ENCODE results near the gene RAMP1. TPM values are rescaled to one million over a fixed set of nuclear protein-coding genes. Genes with fewer than 3 reads are reported as not detected.

RAMP1 gene
- total and polyA plus RNA-seq, 8 donors, result 53.3 to 87.6 (median 61.7) TPM

DNA sequence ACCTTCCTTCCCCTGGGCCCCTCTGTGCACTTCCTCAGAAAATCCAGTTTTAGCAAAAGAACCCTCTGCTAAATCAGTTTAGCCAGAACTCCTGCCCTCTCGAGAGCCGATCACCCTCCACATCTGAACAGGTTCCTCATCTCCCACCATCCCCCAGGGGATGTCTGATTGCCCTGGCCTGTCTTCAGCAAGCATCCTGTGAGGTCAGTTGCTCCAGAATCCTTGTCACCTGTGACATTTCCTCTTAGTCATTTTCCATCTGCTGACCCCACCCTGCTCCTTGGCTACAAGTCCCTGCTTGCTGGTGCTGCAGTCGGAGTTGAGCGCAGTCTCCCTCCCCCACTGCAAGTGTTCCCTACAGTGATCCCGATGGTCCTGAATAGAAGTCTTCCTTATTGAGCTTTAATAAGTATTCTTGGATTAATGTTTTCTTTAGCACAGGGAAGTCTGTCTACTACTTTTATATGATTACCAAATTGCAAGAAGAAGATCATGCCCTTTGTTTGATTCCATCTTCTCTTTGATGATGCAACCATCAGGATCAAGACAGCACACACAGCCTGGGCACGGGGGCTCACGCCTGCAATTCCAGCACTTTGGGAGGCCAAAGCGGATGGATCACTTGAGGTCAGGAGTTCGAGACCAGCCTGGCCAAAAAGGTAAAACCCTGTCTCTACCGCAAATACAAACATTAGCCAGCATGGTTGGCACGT lies 76.5 kb downstream of the RAMP1 start:
- Histone ChIP-seq H3K9me3 (no peaks in the 10 kb centered on the region), H3K36me3 (no peaks in the 10 kb centered on the region), H3K4me3 (no peak overlapping the region), H3K27ac (no peak overlapping the region), H3K4me1 (no peaks in the 10 kb centered on the region), H3K27me3 (no peaks in the 10 kb centered on the region)
- TF ChIP-seq, protein P1, sequence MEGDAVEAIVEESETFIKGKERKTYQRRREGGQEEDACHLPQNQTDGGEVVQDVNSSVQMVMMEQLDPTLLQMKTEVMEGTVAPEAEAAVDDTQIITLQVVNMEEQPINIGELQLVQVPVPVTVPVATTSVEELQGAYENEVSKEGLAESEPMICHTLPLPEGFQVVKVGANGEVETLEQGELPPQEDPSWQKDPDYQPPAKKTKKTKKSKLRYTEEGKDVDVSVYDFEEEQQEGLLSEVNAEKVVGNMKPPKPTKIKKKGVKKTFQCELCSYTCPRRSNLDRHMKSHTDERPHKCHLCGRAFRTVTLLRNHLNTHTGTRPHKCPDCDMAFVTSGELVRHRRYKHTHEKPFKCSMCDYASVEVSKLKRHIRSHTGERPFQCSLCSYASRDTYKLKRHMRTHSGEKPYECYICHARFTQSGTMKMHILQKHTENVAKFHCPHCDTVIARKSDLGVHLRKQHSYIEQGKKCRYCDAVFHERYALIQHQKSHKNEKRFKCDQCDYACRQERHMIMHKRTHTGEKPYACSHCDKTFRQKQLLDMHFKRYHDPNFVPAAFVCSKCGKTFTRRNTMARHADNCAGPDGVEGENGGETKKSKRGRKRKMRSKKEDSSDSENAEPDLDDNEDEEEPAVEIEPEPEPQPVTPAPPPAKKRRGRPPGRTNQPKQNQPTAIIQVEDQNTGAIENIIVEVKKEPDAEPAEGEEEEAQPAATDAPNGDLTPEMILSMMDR (IDR thresholded peaks at IDR 0.05), result no peak
- 89 to 90% methylated on average over 11 of the region's 11 CpGs for WGBS, 2 donors
- no peak for DNase-seq
- intact Hi-C loops (cut with DNase I), result no loop called here
- FAIRE-seq, result no peak
- no peak for ATAC-seq

DNA sequence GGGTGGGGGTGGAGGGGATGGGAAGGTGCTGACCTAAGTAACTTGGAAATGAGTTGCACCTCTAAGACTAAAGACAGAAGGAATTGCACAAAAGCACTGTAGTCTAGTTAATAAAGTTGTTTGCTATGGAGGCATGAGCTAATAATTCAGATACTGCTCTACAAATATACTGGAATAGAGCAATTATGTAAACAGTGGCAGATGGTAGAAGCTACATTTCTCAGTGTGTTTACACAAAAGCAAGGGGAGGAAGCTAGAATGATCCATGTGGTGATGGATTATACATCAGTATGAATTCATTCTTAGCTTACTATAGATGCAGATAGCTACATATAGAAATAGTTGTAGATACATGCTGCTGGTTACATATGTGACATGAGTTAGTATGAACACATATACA lies 79.8 kb downstream of the RAMP1 start:
- ATAC-seq, result peak in 2 of 4 donors; percentile 54 to 65
- intact Hi-C loops (cut with DNase I), result no loop called here

DNA sequence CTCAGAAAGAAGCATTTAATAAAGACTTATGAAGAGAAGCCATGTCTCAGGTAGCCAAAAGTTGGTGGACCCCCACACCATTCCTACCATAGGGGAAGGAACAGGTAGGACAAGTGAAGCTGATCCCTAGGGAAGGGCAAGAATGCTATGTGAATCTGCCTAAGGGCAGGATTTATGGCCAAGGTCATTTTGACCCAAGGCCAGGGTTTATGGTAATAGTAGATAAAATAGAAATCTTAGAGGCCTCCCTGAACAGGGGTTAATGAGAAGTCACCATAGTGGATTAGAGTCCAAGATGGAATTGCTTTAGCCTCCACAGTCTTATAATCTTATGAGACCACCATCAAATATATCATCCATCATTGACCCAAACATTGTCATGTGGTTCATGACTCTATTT lies 81.4 kb downstream of the RAMP1 start:
- H3K36me3 ChIP-seq, result no peaks in the 10 kb centered on the region
- peaks cover 0 to 14% (median 5%) of the 10 kb centered on the region in 3 donors for H3K4me1 ChIP-seq
- intact Hi-C loops (cut with DNase I), result no loop called here
- DNase-seq (no peak), FAIRE-seq (no peak), ATAC-seq (no peak)
- no peaks in the 10 kb centered on the region for H3K27me3 ChIP-seq
- no peak overlapping the region for H3K4me3 ChIP-seq
- H3K27ac ChIP-seq, result no peak overlapping the region
- TF ChIP-seq, protein P1 (IDR thresholded peaks at IDR 0.05), result no peak
- H3K9me3 ChIP-seq, result no peaks in the 10 kb centered on the region

More for the DNA sequence above, 79.8 kb downstream of the RAMP1 start:
- no peaks in the 10 kb centered on the region for H3K36me3 ChIP-seq
- DNase-seq (no peak), FAIRE-seq (no peak)
- no peak overlapping the region for H3K27ac ChIP-seq
- H3K4me3 ChIP-seq, result no peak overlapping the region
- peaks cover 0 to 14% (median 5%) of the 10 kb centered on the region in 3 donors for H3K4me1 ChIP-seq
- TF ChIP-seq, protein P1 (IDR thresholded peaks at IDR 0.05), result no peak
- no peaks in the 10 kb centered on the region for H3K9me3 ChIP-seq
- H3K27me3 ChIP-seq, result no peaks in the 10 kb centered on the region

DNA sequence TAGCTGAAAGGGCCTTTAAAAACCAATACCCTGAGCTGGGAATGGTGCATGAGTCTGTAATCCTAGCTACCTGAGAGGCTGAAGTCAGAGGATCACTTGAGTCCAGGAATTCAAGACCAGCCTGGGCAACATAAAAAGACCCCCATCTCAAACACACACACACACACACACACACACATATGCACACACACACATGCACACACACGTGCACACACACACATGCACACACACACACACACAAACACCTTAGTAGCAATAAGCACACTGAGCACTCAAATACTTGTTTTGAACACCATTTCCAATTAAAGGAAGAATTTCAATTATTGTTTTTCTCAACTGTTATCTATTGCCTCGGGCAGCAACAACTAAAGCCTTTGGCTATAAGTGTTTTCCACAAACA lies 81.8 kb downstream of the RAMP1 start:
- intact Hi-C loops (cut with DNase I), result no loop called here
- peaks cover 0 to 14% (median 5%) of the 10 kb centered on the region in 3 donors for H3K4me1 ChIP-seq
- H3K9me3 ChIP-seq, result no peaks in the 10 kb centered on the region
- no peak for FAIRE-seq
- TF ChIP-seq, protein P1 (IDR thresholded peaks at IDR 0.05), result no peak
- 54 to 75% methylated on average over 2 of the region's 2 CpGs for WGBS, 2 donors
- H3K36me3 ChIP-seq, result no peaks in the 10 kb centered on the region
- H3K4me3 ChIP-seq, result no peak overlapping the region
- no peak for DNase-seq
- H3K27me3 ChIP-seq, result no peaks in the 10 kb centered on the region
- no peak overlapping the region for H3K27ac ChIP-seq
- no peak for ATAC-seq

DNA sequence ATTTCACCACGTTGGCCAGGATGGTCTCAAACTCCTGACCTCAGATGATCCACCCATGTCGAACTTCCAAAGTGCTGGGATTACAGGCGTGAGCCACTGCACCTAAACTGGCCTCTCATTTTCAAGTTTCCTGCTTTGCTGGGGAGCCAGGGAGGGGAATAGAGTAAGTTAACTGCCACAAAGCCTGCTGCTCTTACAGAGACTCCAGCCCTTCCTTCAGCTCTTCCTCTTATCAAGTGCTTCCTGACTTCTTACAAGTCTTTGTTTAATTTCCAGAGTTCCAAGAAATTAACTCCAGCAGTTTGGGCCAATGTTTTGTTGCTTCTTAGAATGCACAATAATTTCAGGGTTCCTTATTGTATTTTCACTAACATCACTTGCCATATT lies 83.1 kb downstream of the RAMP1 start:
- Histone ChIP-seq H3K36me3 (no peaks in the 10 kb centered on the region), H3K27ac (peak overlapping the region in 1 of 4 donors; percentile 20), H3K27me3 (no peaks in the 10 kb centered on the region), H3K9me3 (no peaks in the 10 kb centered on the region), H3K4me3 (no peak overlapping the region), H3K4me1 (peaks cover 0 to 14% (median 5%) of the 10 kb centered on the region in 3 donors)
- ATAC-seq (no peak), DNase-seq (no peak), FAIRE-seq (no peak)
- intact Hi-C loops (cut with DNase I), result no loop called here
- 88 to 96% methylated on average over 3 of the region's 3 CpGs for WGBS, 2 donors
- TF ChIP-seq, protein P1 (IDR thresholded peaks at IDR 0.05), result no peak

Data from pancreas (tissue), 10 donors.